K562 (cell line): ENCODE data around the gene AMBRA1. TPM values are rescaled to one million over a fixed set of nuclear protein-coding genes. Genes with fewer than 3 reads are reported as not detected.

ENCODE experiments used
- AFF4 ChIP-seq: sonication (generic); formaldehyde crosslinking; IDR thresholded peaks from 2 replicates; pipeline ENCODE4 v1.8.0; 2023; ENCODE audit warnings: mild to moderate bottlenecking, missing genetic modification reagents
- BRD4 ChIP-seq: fragments of 200-600 bp; sonication (generic); IDR thresholded peaks from 2 replicates; pipeline ENCODE4 v1.6.1; 2017; ENCODE audit warnings: inconsistent platforms
- CHD1 ChIP-seq: fragments of 200-600 bp; sonication (generic); IDR thresholded peaks from one replicate; pipeline ENCODE4 v1.6.1; 2012; ENCODE audit warnings: mild to moderate bottlenecking, moderate library complexity, low read length, inconsistent platforms
- CHD2 ChIP-seq: IDR thresholded peaks from 2 replicates; pipeline ENCODE4 v1.6.1; 2011; ENCODE audit warnings: low read depth, low read length
- E2F5 ChIP-seq: sonication (generic); formaldehyde crosslinking; IDR thresholded peaks from 2 replicates; pipeline ENCODE4 v1.8.0; 2022; ENCODE audit warnings: mild to moderate bottlenecking, missing genetic modification reagents
- FOXP4 ChIP-seq: sonication (generic); formaldehyde crosslinking; IDR thresholded peaks from 2 replicates; pipeline ENCODE4 v1.8.0; 2022; ENCODE audit warnings: mild to moderate bottlenecking, missing genetic modification reagents, borderline replicate concordance
- HDAC2 ChIP-seq: fragments of 450-650 bp; IDR thresholded peaks from 2 replicates; pipeline ENCODE4 v1.6.1; 2016; ENCODE audit warnings: mild to moderate bottlenecking
- HES1 ChIP-seq: fragments of 450-650 bp; IDR thresholded peaks from 2 replicates; pipeline ENCODE4 v1.6.1; 2016; ENCODE audit warnings: low read depth, mild to moderate bottlenecking, moderate library complexity
- HNRNPUL1 ChIP-seq: fragments of 200-400 bp; formaldehyde crosslinking; IDR thresholded peaks from 2 replicates; pipeline ENCODE4 v1.6.1; 2017; ENCODE audit warnings: low read length
- KAT8 ChIP-seq: fragments of 450-650 bp; IDR thresholded peaks from 2 replicates; pipeline ENCODE4 v1.6.1; 2016; ENCODE audit warnings: low read depth, mild to moderate bottlenecking
- PCBP1 ChIP-seq: fragments of 200-400 bp; formaldehyde crosslinking; IDR thresholded peaks from 2 replicates; pipeline ENCODE4 v1.6.1; 2018; ENCODE audit warnings: mild to moderate bottlenecking, low read depth, low read length; ENCODE audit not compliant: poor library complexity, severe bottlenecking
- POLR2A ChIP-seq: fragments of 450-650 bp; conservative IDR thresholded peaks from 2 replicates; pipeline ENCODE4 v1.6.1; 2016
- PTRF ChIP-seq: fragments of 450-650 bp; IDR thresholded peaks from 2 replicates; pipeline ENCODE4 v1.6.1; 2016; ENCODE audit warnings: mild to moderate bottlenecking, missing genetic modification characterization, missing compliant biosample characterization
- PYGO2 ChIP-seq: fragments of 450-650 bp; IDR thresholded peaks from 2 replicates; pipeline ENCODE4 v1.6.1; 2016; ENCODE audit warnings: mild to moderate bottlenecking, missing genetic modification characterization, moderate library complexity, missing compliant biosample characterization
- STAT5A ChIP-seq: IDR thresholded peaks from 2 replicates; pipeline ENCODE4 v1.6.1; 2012; ENCODE audit warnings: low read length, inconsistent platforms, borderline replicate concordance
- TRIM28 ChIP-seq: fragments of 450-650 bp; IDR thresholded peaks from 2 replicates; pipeline ENCODE4 v1.6.1; 2017
- ZBTB49 ChIP-seq: sonication (generic); formaldehyde crosslinking; IDR thresholded peaks from 2 replicates; pipeline ENCODE4 v1.8.0; 2022; ENCODE audit warnings: missing genetic modification reagents, mild to moderate bottlenecking, borderline replicate concordance
- ZNF75A ChIP-seq: fragments of 450-650 bp; formaldehyde crosslinking; IDR thresholded peaks from 2 replicates; pipeline ENCODE4 v1.4.0; 2020; ENCODE audit warnings: mild to moderate bottlenecking
- ZNF780A ChIP-seq: fragments of 250-450 bp; sonication (Bioruptor Pico); IDR thresholded peaks from 2 replicates; pipeline ENCODE4 v1.5.0; 2021; ENCODE audit warnings: mild to moderate bottlenecking
- polyA plus RNA-seq, 8 experiments: library from polyadenylated mRNA; depleted of rRNA in 4 of 8; stranded (reverse) in 5 of 8; unstranded in 3 of 8; fragments of >200 nt; fragmentation: Nextera tagmentation in 2 of 8; fragmentation: Illumina TruSeq in 1 of 8; extraction: Ambion mirVana in 2 of 8; extraction: Trizol in 1 of 8; gene quantifications; 2 replicates each; pipeline versions ENCODE4 v1.2.1 to v1.2.3, GENCODE V29; 2011 to 2014; ENCODE audit warnings: inconsistent platforms in 1 of 8, missing spikeins in 1 of 8
- total RNA-seq, 7 experiments: library from RNA; depleted of rRNA in 6 of 7; stranded (reverse); fragments of >200 nt in 6 of 7; fragmentation: Illumina TruSeq in 2 of 7; extraction: Trizol in 2 of 7; gene quantifications; 2 replicates each; pipeline versions ENCODE4 v1.2.1 to v1.2.3, GENCODE V29; 2011 to 2021; ENCODE audit warnings: low replicate concordance in 1 of 7

Gene AMBRA1
- total and polyA plus RNA-seq, 9 of the 15 experiments (the other 6 are each of a cell fraction or from before 2014, with no cell fraction given): 0.15 to 24.5 (median 13.0) TPM

GRCh38 chr11:46381819-46382645, 211.8 kb downstream of the AMBRA1 start (continued):
- TF ChIP-seq CHD1 (peak; percentile 87), BRD4 (no peak), TRIM28 (no peak), HNRNPUL1 (no peak), AFF4 (peak; percentile 42; the same call in 1 of the 2 replicates), POLR2A (peak; percentile 51), HDAC2 (peak; percentile 63), HES1 (no peak), ZNF75A (no peak), PTRF (tag) (no peak), FOXP4 (0 out of 2 replicates have a peak, but pooled peaks have one; percentile 39), CHD2 (peak; percentile 7; the same call in 1 of the 2 replicates), KAT8 (no peak), ZBTB49 (0 out of 2 replicates have a peak, but pooled peaks have one; percentile 43), E2F5 (CRISPR knock-in tag) (peak; percentile 12; the same call in 1 of the 2 replicates), PYGO2 (no peak), PCBP1 (peak; percentile 29), STAT5A (no peak), ZNF780A (no peak)
